IMR-90 (cell line): ENCODE results near the gene ZNF728. TPM values are rescaled to one million over a fixed set of nuclear protein-coding genes. Genes with fewer than 3 reads are reported as not detected.

Experiments used
- ATAC-seq: fragments of 200-7000 bp; cut with Tn5 transposase; 2 replicates; pipeline ENCODE4 v1.9.1; 2020; ENCODE audit warnings: low read depth, mild to moderate bottlenecking, moderate library complexity
- BruUV-seq: library from RNA; stranded (reverse); fragments of 400-500 nt; replicated peaks from 2 replicates; lab custom pipeline; 2021; lab: Mats Ljungman, UMichigan
- CTCF ChIA-PET: fragments of 300-600 bp; formaldehyde crosslinking; extraction: SDS; loops from one replicate; lab custom pipeline; 2021; ENCODE audit warnings: antibody characterized with exemption; lab: Yijun Ruan, JAX
- POLR2A ChIA-PET: fragments of 300-600 bp; sonication (Branson Sonifier 250); formaldehyde crosslinking; loops from one replicate; lab custom pipeline; 2022; ENCODE audit warnings: antibody characterized with exemption; ENCODE audit not compliant: unreplicated experiment; lab: Charles Lee
- DNase-seq: peaks from one replicate; pipeline ENCODE4 v3.0.0; 2013
- H2AFZ ChIP-seq: replicated peaks from 2 replicates; pipeline ENCODE3; 2013; ENCODE audit warnings: low read length, mild to moderate bottlenecking; ENCODE audit not compliant: poor library complexity
- H2AK5ac ChIP-seq: 2 replicates; pipeline ENCODE4 v1.6.1; 2013; ENCODE audit warnings: low read depth, low read length, inconsistent platforms
- H2AK9ac ChIP-seq: replicated peaks from 2 replicates; pipeline ENCODE3; 2013; ENCODE audit warnings: mild to moderate bottlenecking, low read depth, low read length, moderate library complexity; ENCODE audit not compliant: poor library complexity
- H2BK120ac ChIP-seq: 2 replicates; pipeline ENCODE4 v1.6.1; 2013; ENCODE audit warnings: low read depth, low read length, inconsistent platforms
- H2BK15ac ChIP-seq: 3 replicates; pipeline ENCODE4 v1.6.1; 2013; ENCODE audit warnings: low read depth, low read length, inconsistent platforms
- H2BK20ac ChIP-seq: 2 replicates; pipeline ENCODE4 v1.6.1; 2013; ENCODE audit warnings: low read depth, mild to moderate bottlenecking, inconsistent platforms, low read length, moderate library complexity
- H2BK5ac ChIP-seq: 2 replicates; pipeline ENCODE4 v1.6.1; 2013; ENCODE audit warnings: mild to moderate bottlenecking, low read depth, low read length, inconsistent platforms; ENCODE audit not compliant: poor library complexity, severe bottlenecking
- H3K14ac ChIP-seq: replicated peaks from 2 replicates; pipeline ENCODE4 v1.6.1; 2013; ENCODE audit warnings: low read depth, low read length, inconsistent platforms
- H3K18ac ChIP-seq: 2 replicates; pipeline ENCODE4 v1.6.1; 2013; ENCODE audit warnings: low read depth, low read length, control low read depth
- H3K23ac ChIP-seq: 2 replicates; pipeline ENCODE4 v1.6.1; 2013; ENCODE audit warnings: low read depth, low read length, inconsistent platforms
- H3K27ac ChIP-seq: 2 replicates; pipeline ENCODE4 v1.5.1; 2013; ENCODE audit warnings: mild to moderate bottlenecking, control low read depth, low read length; ENCODE audit not compliant: insufficient read depth
- H3K27me3 ChIP-seq: 2 replicates; pipeline ENCODE4 v1.6.1; 2013; ENCODE audit warnings: low read length; ENCODE audit not compliant: control insufficient read depth, insufficient read depth
- H3K36me3 ChIP-seq: 2 replicates; pipeline ENCODE4 v1.6.1; 2013; ENCODE audit warnings: low read length, mixed read lengths; ENCODE audit not compliant: control insufficient read depth, insufficient read depth
- H3K4ac ChIP-seq: 2 replicates; pipeline ENCODE4 v1.6.1; 2013; ENCODE audit warnings: low read depth, low read length, inconsistent platforms
- H3K4me1 ChIP-seq: 2 replicates; pipeline ENCODE4 v1.6.1; 2013; ENCODE audit warnings: low read length, mixed read lengths; ENCODE audit not compliant: control insufficient read depth, insufficient read depth
- H3K4me2 ChIP-seq: 2 replicates; pipeline ENCODE4 v1.6.1; 2013; ENCODE audit warnings: low read depth, mild to moderate bottlenecking, control low read depth, low read length, moderate library complexity
- H3K4me3 ChIP-seq: 2 replicates; pipeline ENCODE4 v1.5.1; 2013; ENCODE audit warnings: low read depth, mild to moderate bottlenecking, control low read depth, low read length, moderate library complexity; ENCODE audit not compliant: insufficient read depth
- H3K56ac ChIP-seq: 2 replicates; pipeline ENCODE4 v1.6.1; 2013; ENCODE audit warnings: low read length, inconsistent platforms; ENCODE audit not compliant: insufficient read depth; ENCODE audit errors: extremely low read depth
- H3K79me1 ChIP-seq, 2 experiments: 2 replicates each; pipeline ENCODE4 v1.6.1; 2013; ENCODE audit warnings: low read length in 2 of 2, inconsistent platforms in 1 of 2, low read depth in 1 of 2
- H3K9ac ChIP-seq: 2 replicates; pipeline ENCODE4 v1.6.1; 2013; ENCODE audit warnings: low read depth, low read length, control low read depth
- H3K9me1 ChIP-seq: 2 replicates; pipeline ENCODE4 v1.6.1; 2013; ENCODE audit warnings: low read length, inconsistent platforms; ENCODE audit not compliant: insufficient read depth
- H3K9me3 ChIP-seq: 2 replicates; pipeline ENCODE4 v1.6.1; 2013; ENCODE audit warnings: low read length; ENCODE audit not compliant: control insufficient read depth, insufficient read depth
- H4K20me1 ChIP-seq: 2 replicates; pipeline ENCODE4 v1.6.1; 2013; ENCODE audit warnings: low read length, inconsistent platforms; ENCODE audit not compliant: insufficient read depth
- H4K5ac ChIP-seq: 2 replicates; pipeline ENCODE4 v1.6.1; 2013; ENCODE audit warnings: mild to moderate bottlenecking, low read depth, low read length, control low read depth
- H4K8ac ChIP-seq, 2 experiments: 2 replicates each; pipeline ENCODE4 v1.6.1; 2013; ENCODE audit warnings: low read depth in 2 of 2, low read length in 2 of 2, control low read depth in 1 of 2, inconsistent platforms in 1 of 2
- H4K91ac ChIP-seq: 2 replicates; pipeline ENCODE4 v1.6.1; 2013; ENCODE audit warnings: low read depth, low read length, inconsistent platforms; ENCODE audit not compliant: insufficient read depth
- BHLHE40 ChIP-seq: fragments of 150-350 bp; IDR thresholded peaks from 2 replicates; pipeline ENCODE4 v1.6.1; 2016; ENCODE audit warnings: mild to moderate bottlenecking, low read depth, low read length
- CEBPB ChIP-seq: IDR thresholded peaks from 2 replicates; pipeline ENCODE4 v1.6.1; 2012; ENCODE audit warnings: low read depth, low read length, improper control_type of control experiment
- CHD1 ChIP-seq: IDR thresholded peaks from 2 replicates; pipeline ENCODE4 v1.6.1; 2012; ENCODE audit warnings: low read depth, low read length, improper control_type of control experiment
- FOS ChIP-seq: fragments of 150-350 bp; IDR thresholded peaks from 2 replicates; pipeline ENCODE4 v1.6.1; 2016; ENCODE audit warnings: low read depth, low read length
- MAFK ChIP-seq: IDR thresholded peaks from 2 replicates; pipeline ENCODE4 v1.6.1; 2012; ENCODE audit warnings: low read depth, low read length, improper control_type of control experiment
- MAZ ChIP-seq: IDR thresholded peaks from 2 replicates; pipeline ENCODE4 v1.6.1; 2012; ENCODE audit warnings: low read depth, mild to moderate bottlenecking, low read length, improper control_type of control experiment, moderate library complexity, borderline replicate concordance
- MXI1 ChIP-seq: IDR thresholded peaks from 2 replicates; pipeline ENCODE4 v1.6.1; 2012; ENCODE audit warnings: low read depth, mild to moderate bottlenecking, low read length, moderate library complexity, borderline replicate concordance
- NFE2L2 ChIP-seq: fragments of 150-350 bp; IDR thresholded peaks from 2 replicates; pipeline ENCODE4 v1.6.1; 2016; ENCODE audit warnings: low read depth, mild to moderate bottlenecking, low read length
- POLR2A ChIP-seq: IDR thresholded peaks from 2 replicates; pipeline ENCODE4 v1.6.1; 2012; ENCODE audit warnings: mild to moderate bottlenecking, low read depth, low read length
- RAD21 ChIP-seq: IDR thresholded peaks from 2 replicates; pipeline ENCODE4 v1.6.1; 2012; ENCODE audit warnings: low read length, improper control_type of control experiment
- RCOR1 ChIP-seq: IDR thresholded peaks from 2 replicates; pipeline ENCODE4 v1.6.1; 2012; ENCODE audit warnings: mild to moderate bottlenecking, low read length, improper control_type of control experiment; ENCODE audit not compliant: insufficient replicate concordance
- RFX5 ChIP-seq: IDR thresholded peaks from 2 replicates; pipeline ENCODE4 v1.8.0; 2012; ENCODE audit warnings: low read depth, mild to moderate bottlenecking, low read length, moderate library complexity
- SMC3 ChIP-seq: fragments of 150-350 bp; IDR thresholded peaks from 2 replicates; pipeline ENCODE4 v1.6.1; 2016; ENCODE audit warnings: low read depth, mild to moderate bottlenecking, antibody characterized with exemption, low read length, moderate library complexity
- WGBS, 2 experiments: methylation state at CpG; one replicate each; pipeline versions ENCODE4 v1.1.5 to v1.1.7; 2013; ENCODE audit warnings: missing lambda C conversion rate in 2 of 2; ENCODE audit not compliant: insufficient read length in 1 of 2; ENCODE audit errors: extremely low coverage in 2 of 2; 5-methylcytosine and 5-hydroxymethylcytosine counted together
- dilution Hi-C: fragments of 300-500 bp; cut with HindIII; formaldehyde crosslinking; loops from one replicate; pipeline ENCODE4 v1.14.3; 2018; ENCODE audit warnings: low sequenced_read_pairs; ENCODE audit not compliant: unreplicated experiment
- in situ Hi-C: fragments of 300-500 bp; cut with MboI; formaldehyde crosslinking; loops from 3 replicates; pipeline ENCODE4 v1.14.3; 2019; ENCODE audit warnings: low sequenced_read_pairs, inconsistent platforms, mixed read lengths
- intact Hi-C: fragments of 100-400 bp; cut with micrococcal nuclease; formaldehyde crosslinking; loops from 2 replicates; pipeline ENCODE4 v1.10.0; 2022
- polyA plus RNA-seq, 3 experiments: library from polyadenylated mRNA; depleted of rRNA; stranded (reverse); fragments of >200 nt; gene quantifications; 2 replicates each; pipeline ENCODE4 v1.2.3, GENCODE V29; 2012; ENCODE audit warnings: low replicate concordance in 1 of 3
- total RNA-seq: library from RNA; depleted of rRNA; stranded (reverse); fragments of >200 nt; gene quantifications from 2 replicates; pipeline ENCODE4 v1.2.3, GENCODE V29; 2012
- TF ChIP-seq, protein P1 (sequence below): fragments of 150-350 bp; IDR thresholded peaks from 2 replicates; pipeline ENCODE4 v1.6.1; 2017; ENCODE audit warnings: mild to moderate bottlenecking, antibody characterized with exemption, low read length, low read depth
- TF ChIP-seq, protein P2 (sequence below): fragments of 150-350 bp; IDR thresholded peaks from 2 replicates; pipeline ENCODE4 v1.6.1; 2016; ENCODE audit warnings: low read depth, mild to moderate bottlenecking, low read length, moderate library complexity, borderline replicate concordance
- TF ChIP-seq, protein P3 (sequence below): conservative IDR thresholded peaks from 2 replicates; pipeline ENCODE4 v1.5.1; 2012; ENCODE audit warnings: mild to moderate bottlenecking, low read depth, low read length, improper control_type of control experiment

The ZNF728 gene
- total and polyA plus RNA-seq, 2 of the 4 experiments (the other 2 are of a cell fraction) = not detected

DNA sequence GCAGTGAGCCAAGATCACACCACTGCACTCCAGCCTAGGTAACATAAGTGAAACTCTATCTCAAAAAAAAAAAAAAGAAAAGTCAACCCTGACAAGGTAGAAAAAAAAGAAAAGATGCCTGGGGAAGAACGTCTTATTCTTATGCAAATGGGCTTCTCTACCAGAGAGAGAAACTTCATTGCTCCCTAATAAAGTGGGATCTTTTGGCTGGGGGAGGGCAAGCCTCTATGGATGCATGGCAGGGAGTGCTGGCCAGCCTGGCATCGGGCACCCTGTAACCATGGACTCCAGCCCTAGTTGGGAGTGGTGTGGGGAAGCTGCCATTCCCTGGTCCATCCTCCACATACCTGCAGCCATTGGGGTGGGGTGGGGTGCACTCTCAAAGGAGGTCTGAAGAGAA, 30.7 kb upstream of the ZNF728 start:
- no peaks in the 10 kb centered on the region for H3K79me1 ChIP-seq
- BruUV-seq = no TSS peak
- H3K23ac ChIP-seq = no peak overlapping the region
- H2BK15ac ChIP-seq = no peak overlapping the region
- H3K4me1 ChIP-seq = no peaks in the 10 kb centered on the region
- no peaks in the 10 kb centered on the region for H3K9me1 ChIP-seq
- H2AFZ ChIP-seq = no peak overlapping the region
- ATAC-seq (no peak), DNase-seq (no peak)
- H3K4ac ChIP-seq = no peak overlapping the region
- H4K5ac ChIP-seq = no peak overlapping the region
- H2BK20ac ChIP-seq = no peak overlapping the region
- no peak overlapping the region for H3K4me3 ChIP-seq
- no peak overlapping the region for H3K4me2 ChIP-seq
- no peak overlapping the region for H3K27ac ChIP-seq
- H4K8ac ChIP-seq = no peak overlapping the region
- no CpG with 5 or more reads among the region's 2 CpGs for WGBS, 2 experiments
- H2AK9ac ChIP-seq = no peak overlapping the region
- no peak overlapping the region for H2AK5ac ChIP-seq
- H3K36me3 ChIP-seq = no peaks in the 10 kb centered on the region
- intact Hi-C loops = no loop called here
- no peaks in the 10 kb centered on the region for H4K20me1 ChIP-seq
- H2BK5ac ChIP-seq = no peak overlapping the region
- ChIA-PET POLR2A (no interaction called here), CTCF (interaction anchor here (1.0 kb wide), 1 partner anchor 37 kb away, joined by 3 read pairs; no protein-coding TSS in a partner anchor)
- TF ChIP-seq, protein P1, sequence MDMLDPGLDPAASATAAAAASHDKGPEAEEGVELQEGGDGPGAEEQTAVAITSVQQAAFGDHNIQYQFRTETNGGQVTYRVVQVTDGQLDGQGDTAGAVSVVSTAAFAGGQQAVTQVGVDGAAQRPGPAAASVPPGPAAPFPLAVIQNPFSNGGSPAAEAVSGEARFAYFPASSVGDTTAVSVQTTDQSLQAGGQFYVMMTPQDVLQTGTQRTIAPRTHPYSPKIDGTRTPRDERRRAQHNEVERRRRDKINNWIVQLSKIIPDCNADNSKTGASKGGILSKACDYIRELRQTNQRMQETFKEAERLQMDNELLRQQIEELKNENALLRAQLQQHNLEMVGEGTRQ = no peak
- TF ChIP-seq MXI1 = no peak
- no peak for TF ChIP-seq MAZ
- no peak for TF ChIP-seq CHD1
- TF ChIP-seq RCOR1 = no peak
- TF ChIP-seq NFE2L2 = no peak
- no peak for TF ChIP-seq RAD21
- no peak for TF ChIP-seq RFX5
- TF ChIP-seq, protein P2, sequence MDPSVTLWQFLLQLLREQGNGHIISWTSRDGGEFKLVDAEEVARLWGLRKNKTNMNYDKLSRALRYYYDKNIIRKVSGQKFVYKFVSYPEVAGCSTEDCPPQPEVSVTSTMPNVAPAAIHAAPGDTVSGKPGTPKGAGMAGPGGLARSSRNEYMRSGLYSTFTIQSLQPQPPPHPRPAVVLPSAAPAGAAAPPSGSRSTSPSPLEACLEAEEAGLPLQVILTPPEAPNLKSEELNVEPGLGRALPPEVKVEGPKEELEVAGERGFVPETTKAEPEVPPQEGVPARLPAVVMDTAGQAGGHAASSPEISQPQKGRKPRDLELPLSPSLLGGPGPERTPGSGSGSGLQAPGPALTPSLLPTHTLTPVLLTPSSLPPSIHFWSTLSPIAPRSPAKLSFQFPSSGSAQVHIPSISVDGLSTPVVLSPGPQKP = no peak
- no peak for TF ChIP-seq FOS
- TF ChIP-seq, protein P3, sequence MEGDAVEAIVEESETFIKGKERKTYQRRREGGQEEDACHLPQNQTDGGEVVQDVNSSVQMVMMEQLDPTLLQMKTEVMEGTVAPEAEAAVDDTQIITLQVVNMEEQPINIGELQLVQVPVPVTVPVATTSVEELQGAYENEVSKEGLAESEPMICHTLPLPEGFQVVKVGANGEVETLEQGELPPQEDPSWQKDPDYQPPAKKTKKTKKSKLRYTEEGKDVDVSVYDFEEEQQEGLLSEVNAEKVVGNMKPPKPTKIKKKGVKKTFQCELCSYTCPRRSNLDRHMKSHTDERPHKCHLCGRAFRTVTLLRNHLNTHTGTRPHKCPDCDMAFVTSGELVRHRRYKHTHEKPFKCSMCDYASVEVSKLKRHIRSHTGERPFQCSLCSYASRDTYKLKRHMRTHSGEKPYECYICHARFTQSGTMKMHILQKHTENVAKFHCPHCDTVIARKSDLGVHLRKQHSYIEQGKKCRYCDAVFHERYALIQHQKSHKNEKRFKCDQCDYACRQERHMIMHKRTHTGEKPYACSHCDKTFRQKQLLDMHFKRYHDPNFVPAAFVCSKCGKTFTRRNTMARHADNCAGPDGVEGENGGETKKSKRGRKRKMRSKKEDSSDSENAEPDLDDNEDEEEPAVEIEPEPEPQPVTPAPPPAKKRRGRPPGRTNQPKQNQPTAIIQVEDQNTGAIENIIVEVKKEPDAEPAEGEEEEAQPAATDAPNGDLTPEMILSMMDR = no peak
- no peak for TF ChIP-seq BHLHE40
- TF ChIP-seq MAFK = no peak
- TF ChIP-seq CEBPB = no peak
- TF ChIP-seq POLR2A = no peak
- TF ChIP-seq SMC3 = no peak
- H3K14ac ChIP-seq = no peak overlapping the region
- in situ Hi-C loops = no loop called here
- no peaks in the 10 kb centered on the region for H3K27me3 ChIP-seq
- no peak overlapping the region for H3K18ac ChIP-seq
- dilution Hi-C loops = no loop called here
- no peak overlapping the region for H3K56ac ChIP-seq
- H4K91ac ChIP-seq = no peak overlapping the region
- no peak overlapping the region for H3K9ac ChIP-seq
- H2BK120ac ChIP-seq = no peak overlapping the region
- H3K9me3 ChIP-seq = peaks cover 13% of the 10 kb centered on the region
